DND-41 (cell line): ENCODE data around the gene TMEM94.

Source experiments
- ATAC-seq: fragments of 200-7000 bp; cut with Tn5 transposase; 3 replicates; pipeline ENCODE4 v1.9.1; 2021; ENCODE audit warnings: low read depth; ENCODE audit not compliant: insufficient read depth
- DNase-seq: peaks from one replicate; pipeline ENCODE4 v3.0.0-alpha.2; 2020
- H2AFZ ChIP-seq: 2 replicates; pipeline ENCODE4 v1.6.0; 2012; ENCODE audit warnings: low read depth, low read length
- H3K27ac ChIP-seq: 2 replicates; pipeline ENCODE4 v1.5.1; 2012; ENCODE audit warnings: low read length, inconsistent platforms
- H3K27me3 ChIP-seq: fragments of 200-600 bp; sonication (generic); 2 replicates; pipeline ENCODE4 v1.6.0; 2012; ENCODE audit warnings: low read length, mild to moderate bottlenecking, inconsistent platforms; ENCODE audit not compliant: insufficient read depth, poor library complexity
- H3K36me3 ChIP-seq: 2 replicates; pipeline ENCODE4 v1.5.1; 2012; ENCODE audit warnings: low read length, inconsistent platforms; ENCODE audit not compliant: insufficient read depth
- H3K4me1 ChIP-seq: 2 replicates; pipeline ENCODE4 v1.5.1; 2012; ENCODE audit warnings: mild to moderate bottlenecking, low read length; ENCODE audit not compliant: insufficient read depth
- H3K4me2 ChIP-seq: 2 replicates; pipeline ENCODE4 v1.6.0; 2012; ENCODE audit warnings: mild to moderate bottlenecking, moderate library complexity, low read length, inconsistent platforms; ENCODE audit not compliant: insufficient read depth
- H3K4me3 ChIP-seq, 2 experiments: fragments of 200-600 bp in 1 of 2; shearing (Covaris generic) in 1 of 2; 2 replicates each; pipeline ENCODE4 v1.5.1; 2012 to 2016; ENCODE audit warnings: inconsistent platforms in 2 of 2, low read length in 2 of 2, mild to moderate bottlenecking in 2 of 2, low read depth in 1 of 2, moderate library complexity in 1 of 2
- H3K79me2 ChIP-seq: 2 replicates; pipeline ENCODE4 v1.6.0; 2012; ENCODE audit warnings: low read length, inconsistent platforms; ENCODE audit not compliant: insufficient read depth
- H3K9ac ChIP-seq: 2 replicates; pipeline ENCODE4 v1.6.0; 2012; ENCODE audit warnings: low read depth, mild to moderate bottlenecking, inconsistent platforms, low read length, moderate library complexity
- H3K9me3 ChIP-seq: 2 replicates; pipeline ENCODE4 v1.5.1; 2012; ENCODE audit warnings: low read length, moderate library complexity, mild to moderate bottlenecking, inconsistent platforms; ENCODE audit not compliant: insufficient read depth, severe bottlenecking
- H4K20me1 ChIP-seq: 2 replicates; pipeline ENCODE4 v1.6.0; 2012; ENCODE audit warnings: low read length; ENCODE audit not compliant: insufficient read depth
- CTCF ChIP-seq: IDR thresholded peaks from 2 replicates; pipeline ENCODE4 v1.5.1; 2012; ENCODE audit warnings: borderline replicate concordance, low read length, moderate library complexity, mild to moderate bottlenecking; ENCODE audit not compliant: poor library complexity, severe bottlenecking; ENCODE audit errors: extremely low read depth
- EZH2 ChIP-seq: IDR thresholded peaks from 3 replicates; pipeline ENCODE4 v1.6.1; 2012; ENCODE audit warnings: borderline replicate concordance, low read depth, mild to moderate bottlenecking, moderate library complexity, low read length, inconsistent platforms; ENCODE audit not compliant: severe bottlenecking

The TMEM94 gene

GRCh38 chr17:75412455-75413317, 43.7 kb upstream of the TMEM94 start:
- H3K79me2 ChIP-seq: no peaks in the 10 kb centered on the region
- peak; percentile 82 for DNase-seq
- peak overlapping the region; percentile 37 for H3K9ac ChIP-seq
- H3K27ac ChIP-seq: no peak overlapping the region; the same call in 1 of the 2 replicates
- peak; percentile 90 for ATAC-seq
- H3K27me3 ChIP-seq: no peaks in the 10 kb centered on the region
- peak overlapping the region; percentile 84 for H2AFZ ChIP-seq
- peaks cover 16% of the 10 kb centered on the region for H3K4me1 ChIP-seq
- no peak for TF ChIP-seq EZH2
- TF ChIP-seq CTCF: peak; percentile 93
- no peaks in the 10 kb centered on the region for H3K9me3 ChIP-seq
- H3K4me3 ChIP-seq: peak overlapping the region in 1 of 2 experiments; percentile 41; a peak in 2 of 4 replicates
- peak overlapping the region; percentile 59 for H3K4me2 ChIP-seq
- H4K20me1 ChIP-seq: no peaks in the 10 kb centered on the region
- H3K36me3 ChIP-seq: no peaks in the 10 kb centered on the region

- no peak overlapping the region for H2AFZ ChIP-seq
- no peaks in the 10 kb centered on the region for H3K9me3 ChIP-seq
- TF ChIP-seq CTCF (no peak), EZH2 (no peak)
- no peaks in the 10 kb centered on the region for H3K36me3 ChIP-seq
- H3K9ac ChIP-seq: no peak overlapping the region
- H3K27ac ChIP-seq: no peak overlapping the region
- no peaks in the 10 kb centered on the region for H3K27me3 ChIP-seq
- DNase-seq (no peak), ATAC-seq (no peak)
- H4K20me1 ChIP-seq: no peaks in the 10 kb centered on the region
- peaks cover 16% of the 10 kb centered on the region for H3K4me1 ChIP-seq
- no peak overlapping the region for H3K4me3 ChIP-seq
- no peaks in the 10 kb centered on the region for H3K79me2 ChIP-seq
- H3K4me2 ChIP-seq: no peak overlapping the region
Observed at GRCh38 chr17:75414488-75414887, 41.9 kb upstream of the TMEM94 start.

- Histone ChIP-seq H3K36me3 (no peaks in the 10 kb centered on the region), H3K4me1 (peaks cover 16% of the 10 kb centered on the region), H3K9ac (no peak overlapping the region), H4K20me1 (no peaks in the 10 kb centered on the region), H3K27ac (no peak overlapping the region), H3K79me2 (no peaks in the 10 kb centered on the region), H3K4me3 (no peak overlapping the region), H3K27me3 (no peaks in the 10 kb centered on the region), H2AFZ (no peak overlapping the region), H3K4me2 (no peak overlapping the region), H3K9me3 (no peaks in the 10 kb centered on the region)
- no peak for ATAC-seq
- TF ChIP-seq CTCF (no peak), EZH2 (no peak)
- no peak for DNase-seq
Observed at GRCh38 chr17:75416006-75416405, 40.4 kb upstream of the TMEM94 start.
